Activated gamma-delta T cell treated with anti-CD3 and anti-CD28 coated beads, Interleukin-2, amount 50 U/mL, for 16 hours (primary cell): ENCODE data around the gene ATRN.
"Not testable (repeated sequence)": the region's sequence is repeated elsewhere in the genome, so short reads cannot be mapped to it uniquely, and the experiment has no call there.

Experiments used
- DNase-seq: peaks from one replicate; pipeline ENCODE4 v3.0.0-alpha.2; 2020; ENCODE audit warnings: low read depth

The ATRN gene

GRCh38 chr20:3470627-3471396 lies at the start of gene ATRN:
ATRN (plus strand) TSS chr20:3471018; CDS start chr20:3471108, 90 bp downstream.
- peak; percentile 86 for DNase-seq

GRCh38 chr20:3421985-3422384 lies 48.8 kb upstream of the ATRN start:
- no peak for DNase-seq

- DNase-seq, result no peak
Measured at GRCh38 chr20:3423126-3423525, 47.7 kb upstream of the ATRN start.

- DNase-seq, result not testable (repeated sequence)
Measured at GRCh38 chr20:3426766-3427165, 44.1 kb upstream of the ATRN start.

- no peak for DNase-seq
Measured at GRCh38 chr20:3430376-3431069, 40.3 kb upstream of the ATRN start.

- no peak for DNase-seq
Measured at GRCh38 chr20:3431109-3431508, 39.7 kb upstream of the ATRN start.

- no peak for DNase-seq
Measured at GRCh38 chr20:3432844-3433243, 38.0 kb upstream of the ATRN start.

- no peak for DNase-seq
Measured at GRCh38 chr20:3433744-3434143, 37.1 kb upstream of the ATRN start.

GRCh38 chr20:3434232-3434631 lies 36.6 kb upstream of the ATRN start:
- DNase-seq, result no peak

- no peak for DNase-seq
Measured at GRCh38 chr20:3436864-3437574, 33.8 kb upstream of the ATRN start.

GRCh38 chr20:3446779-3447178 lies 24.0 kb upstream of the ATRN start:
- DNase-seq, result no peak

- no peak for DNase-seq
Measured at GRCh38 chr20:3447321-3447720, 23.5 kb upstream of the ATRN start.

- no peak for DNase-seq
Measured at GRCh38 chr20:3449319-3449718, 21.5 kb upstream of the ATRN start.

GRCh38 chr20:3452136-3452535 lies 18.7 kb upstream of the ATRN start:
- no peak for DNase-seq

GRCh38 chr20:3452690-3453089 lies 18.1 kb upstream of the ATRN start:
- no peak for DNase-seq

GRCh38 chr20:3454831-3455230 lies 16.0 kb upstream of the ATRN start:
- DNase-seq, result no peak

GRCh38 chr20:3456648-3457047 lies 14.2 kb upstream of the ATRN start:
- DNase-seq, result no peak

- no peak for DNase-seq
Measured at GRCh38 chr20:3459881-3460307, 10.9 kb upstream of the ATRN start.

GRCh38 chr20:3461211-3461771 lies 9.5 kb upstream of the ATRN start:
- no peak for DNase-seq

GRCh38 chr20:3461911-3462677 lies 8.7 kb upstream of the ATRN start:
- DNase-seq, result no peak

GRCh38 chr20:3464166-3464565 lies 6.7 kb upstream of the ATRN start:
- no peak for DNase-seq

- no peak for DNase-seq
Measured at GRCh38 chr20:3465301-3465700, 5.5 kb upstream of the ATRN start.
